Ovary (tissue), 3 donors: ENCODE measurements around the gene PPP2R3B.

Experiments used
- POLR2A ChIP-seq: fragments of 450-650 bp; IDR thresholded peaks from one replicate; pipeline ENCODE4 v1.6.1; 2017; ENCODE audit warnings: antibody characterized with exemption, mild to moderate bottlenecking, moderate library complexity
- TF ChIP-seq, protein P1 (sequence below), 3 donors: fragments of 450-650 bp in 2 of 3; fragments of 200-600 bp in 1 of 3; IDR thresholded peaks; one replicate each; pipeline versions ENCODE4 v1.5.1 to v1.8.0; 2016 to 2022; ENCODE audit warnings: antibody characterized with exemption in 3 of 3, mild to moderate bottlenecking in 1 of 3
- donor health status: DM: no; HTN: no; CAD: no.

DNA sequence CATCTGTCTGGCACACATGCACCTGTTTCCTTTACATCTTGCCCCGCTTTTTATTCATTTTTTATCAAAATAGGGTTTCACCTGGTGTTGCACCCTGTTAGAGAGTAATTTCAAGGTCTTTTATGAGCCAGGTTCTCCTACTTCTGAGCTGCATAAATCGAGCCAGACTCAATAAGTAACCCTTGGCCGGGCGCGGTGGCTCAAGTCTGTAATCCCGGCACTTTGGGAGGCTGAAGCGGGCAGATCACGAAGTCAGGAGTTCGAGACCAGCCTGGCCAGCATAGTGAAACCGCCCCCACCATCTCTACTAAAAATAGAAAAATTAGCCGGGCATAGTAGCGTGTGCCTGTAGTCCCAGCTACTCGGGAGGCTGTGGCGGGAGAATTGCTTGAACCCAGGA is 1.0 kb upstream of the PPP2R3B start:
- TF ChIP-seq, protein P1, sequence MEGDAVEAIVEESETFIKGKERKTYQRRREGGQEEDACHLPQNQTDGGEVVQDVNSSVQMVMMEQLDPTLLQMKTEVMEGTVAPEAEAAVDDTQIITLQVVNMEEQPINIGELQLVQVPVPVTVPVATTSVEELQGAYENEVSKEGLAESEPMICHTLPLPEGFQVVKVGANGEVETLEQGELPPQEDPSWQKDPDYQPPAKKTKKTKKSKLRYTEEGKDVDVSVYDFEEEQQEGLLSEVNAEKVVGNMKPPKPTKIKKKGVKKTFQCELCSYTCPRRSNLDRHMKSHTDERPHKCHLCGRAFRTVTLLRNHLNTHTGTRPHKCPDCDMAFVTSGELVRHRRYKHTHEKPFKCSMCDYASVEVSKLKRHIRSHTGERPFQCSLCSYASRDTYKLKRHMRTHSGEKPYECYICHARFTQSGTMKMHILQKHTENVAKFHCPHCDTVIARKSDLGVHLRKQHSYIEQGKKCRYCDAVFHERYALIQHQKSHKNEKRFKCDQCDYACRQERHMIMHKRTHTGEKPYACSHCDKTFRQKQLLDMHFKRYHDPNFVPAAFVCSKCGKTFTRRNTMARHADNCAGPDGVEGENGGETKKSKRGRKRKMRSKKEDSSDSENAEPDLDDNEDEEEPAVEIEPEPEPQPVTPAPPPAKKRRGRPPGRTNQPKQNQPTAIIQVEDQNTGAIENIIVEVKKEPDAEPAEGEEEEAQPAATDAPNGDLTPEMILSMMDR (IDR thresholded peaks at IDR 0.05): no peak
- TF ChIP-seq POLR2A: no peak
